ENCODE measurements around the gene TIMELESS. TPM values are rescaled to one million over a fixed set of nuclear protein-coding genes. Genes with fewer than 3 reads are reported as not detected.

TIMELESS gene
- total and polyA plus RNA-seq, 9 of the 15 experiments (the other 6 are each of a cell fraction or from before 2014, with no cell fraction given), result 11.9 to 59.2 (median 35.8) TPM

DNA sequence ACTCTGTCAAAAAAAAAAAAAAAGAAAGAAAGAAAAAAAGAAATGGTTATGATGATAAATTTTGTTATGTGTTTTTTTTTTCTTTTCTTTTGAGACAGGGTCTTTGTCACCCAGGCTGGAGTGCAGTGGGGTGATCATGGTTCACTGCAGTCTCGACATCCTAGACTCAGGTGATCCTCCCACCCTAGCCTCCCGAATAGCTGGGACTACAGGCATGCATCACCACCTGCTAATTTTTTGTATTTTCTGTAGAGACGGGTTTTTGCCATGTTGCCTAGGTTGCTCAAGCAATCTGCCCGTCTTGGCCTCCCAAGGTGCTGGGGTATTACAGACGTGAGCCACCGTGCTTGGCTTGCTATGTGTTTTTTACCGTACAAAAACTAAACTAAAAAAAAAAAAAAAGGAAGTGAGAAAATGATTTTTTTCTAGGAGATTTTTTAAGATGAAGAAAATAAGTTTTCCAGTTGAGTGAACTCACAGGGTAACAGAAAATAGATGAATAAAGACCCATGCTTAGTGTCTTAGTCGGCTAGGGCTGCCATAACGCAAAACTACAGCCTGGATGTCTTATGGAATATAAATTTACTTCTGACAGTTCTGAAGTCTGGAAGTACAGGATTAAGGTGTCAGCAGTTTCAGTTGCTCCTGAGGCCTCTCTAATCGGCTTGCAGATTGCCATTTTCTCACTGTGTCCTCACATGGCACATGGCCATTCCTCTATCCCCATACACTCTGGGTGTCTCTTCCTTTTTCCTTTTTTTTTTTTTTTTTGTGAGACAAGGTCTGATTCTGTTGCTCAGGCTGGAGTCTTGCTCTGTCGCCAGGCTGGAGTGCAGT is 73.4 kb downstream of the TIMELESS start (continued):
- TF ChIP-seq, protein P1, sequence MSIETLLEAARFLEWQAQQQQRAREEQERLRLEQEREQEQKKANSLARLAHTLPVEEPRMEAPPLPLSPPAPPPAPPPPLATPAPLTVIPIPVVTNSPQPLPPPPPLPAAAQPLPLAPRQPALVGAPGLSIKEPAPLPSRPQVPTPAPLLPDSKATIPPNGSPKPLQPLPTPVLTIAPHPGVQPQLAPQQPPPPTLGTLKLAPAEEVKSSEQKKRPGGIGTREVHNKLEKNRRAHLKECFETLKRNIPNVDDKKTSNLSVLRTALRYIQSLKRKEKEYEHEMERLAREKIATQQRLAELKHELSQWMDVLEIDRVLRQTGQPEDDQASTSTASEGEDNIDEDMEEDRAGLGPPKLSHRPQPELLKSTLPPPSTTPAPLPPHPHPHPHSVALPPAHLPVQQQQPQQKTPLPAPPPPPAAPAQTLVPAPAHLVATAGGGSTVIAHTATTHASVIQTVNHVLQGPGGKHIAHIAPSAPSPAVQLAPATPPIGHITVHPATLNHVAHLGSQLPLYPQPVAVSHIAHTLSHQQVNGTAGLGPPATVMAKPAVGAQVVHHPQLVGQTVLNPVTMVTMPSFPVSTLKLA (conservative IDR thresholded peaks at IDR 0.05), result 0 out of 4 replicates have a peak, but pooled peaks of 1 of the 2 experiments have one; percentile 31
- TF ChIP-seq GTF2F1 (IDR thresholded peaks at IDR 0.05; ENCODE audit: low read depth, low read length), result no peak
- TF ChIP-seq, protein P2, sequence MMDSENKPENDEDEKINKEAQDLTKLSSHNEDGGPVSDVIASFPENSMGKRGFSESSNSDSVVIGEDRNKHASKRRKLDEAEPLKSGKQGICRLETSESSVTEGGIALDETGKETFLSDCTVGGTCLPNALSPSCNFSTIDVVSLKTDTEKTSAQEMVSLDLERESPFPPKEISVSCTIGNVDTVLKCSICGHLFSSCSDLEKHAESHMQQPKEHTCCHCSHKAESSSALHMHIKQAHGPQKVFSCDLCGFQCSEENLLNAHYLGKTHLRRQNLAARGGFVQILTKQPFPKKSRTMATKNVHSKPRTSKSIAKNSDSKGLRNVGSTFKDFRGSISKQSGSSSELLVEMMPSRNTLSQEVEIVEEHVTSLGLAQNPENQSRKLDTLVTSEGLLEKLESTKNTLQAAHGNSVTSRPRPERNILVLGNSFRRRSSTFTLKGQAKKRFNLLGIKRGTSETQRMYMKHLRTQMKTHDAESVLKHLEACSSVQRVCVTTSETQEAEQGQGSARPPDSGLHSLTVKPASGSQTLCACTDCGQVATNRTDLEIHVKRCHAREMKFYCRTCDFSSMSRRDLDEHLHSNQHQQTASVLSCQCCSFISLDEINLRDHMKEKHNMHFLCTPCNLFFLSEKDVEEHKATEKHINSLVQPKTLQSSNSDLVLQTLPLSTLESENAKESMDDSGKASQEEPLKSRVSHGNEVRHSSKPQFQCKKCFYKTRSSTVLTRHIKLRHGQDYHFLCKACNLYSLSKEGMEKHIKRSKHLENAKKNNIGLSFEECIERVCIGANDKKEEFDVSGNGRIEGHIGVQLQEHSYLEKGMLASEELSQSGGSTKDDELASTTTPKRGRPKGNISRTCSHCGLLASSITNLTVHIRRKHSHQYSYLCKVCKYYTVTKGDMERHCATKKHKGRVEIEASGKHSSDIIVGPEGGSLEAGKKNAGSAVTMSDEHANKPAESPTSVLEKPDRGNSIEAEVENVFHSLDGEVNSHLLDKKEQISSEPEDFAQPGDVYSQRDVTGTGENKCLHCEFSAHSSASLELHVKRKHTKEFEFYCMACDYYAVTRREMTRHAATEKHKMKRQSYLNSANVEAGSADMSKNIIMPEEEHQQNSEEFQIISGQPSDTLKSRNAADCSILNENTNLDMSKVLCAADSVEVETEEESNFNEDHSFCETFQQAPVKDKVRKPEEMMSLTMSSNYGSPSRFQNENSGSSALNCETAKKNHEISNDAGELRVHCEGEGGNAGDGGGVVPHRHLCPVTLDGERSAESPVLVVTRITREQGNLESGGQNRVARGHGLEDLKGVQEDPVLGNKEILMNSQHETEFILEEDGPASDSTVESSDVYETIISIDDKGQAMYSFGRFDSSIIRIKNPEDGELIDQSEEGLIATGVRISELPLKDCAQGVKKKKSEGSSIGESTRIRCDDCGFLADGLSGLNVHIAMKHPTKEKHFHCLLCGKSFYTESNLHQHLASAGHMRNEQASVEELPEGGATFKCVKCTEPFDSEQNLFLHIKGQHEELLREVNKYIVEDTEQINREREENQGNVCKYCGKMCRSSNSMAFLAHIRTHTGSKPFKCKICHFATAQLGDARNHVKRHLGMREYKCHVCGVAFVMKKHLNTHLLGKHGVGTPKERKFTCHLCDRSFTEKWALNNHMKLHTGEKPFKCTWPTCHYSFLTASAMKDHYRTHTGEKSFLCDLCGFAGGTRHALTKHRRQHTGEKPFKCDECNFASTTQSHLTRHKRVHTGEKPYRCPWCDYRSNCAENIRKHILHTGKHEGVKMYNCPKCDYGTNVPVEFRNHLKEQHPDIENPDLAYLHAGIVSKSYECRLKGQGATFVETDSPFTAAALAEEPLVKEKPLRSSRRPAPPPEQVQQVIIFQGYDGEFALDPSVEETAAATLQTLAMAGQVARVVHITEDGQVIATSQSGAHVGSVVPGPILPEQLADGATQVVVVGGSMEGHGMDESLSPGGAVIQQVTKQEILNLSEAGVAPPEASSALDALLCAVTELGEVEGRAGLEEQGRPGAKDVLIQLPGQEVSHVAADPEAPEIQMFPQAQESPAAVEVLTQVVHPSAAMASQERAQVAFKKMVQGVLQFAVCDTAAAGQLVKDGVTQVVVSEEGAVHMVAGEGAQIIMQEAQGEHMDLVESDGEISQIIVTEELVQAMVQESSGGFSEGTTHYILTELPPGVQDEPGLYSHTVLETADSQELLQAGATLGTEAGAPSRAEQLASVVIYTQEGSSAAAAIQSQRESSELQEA (IDR thresholded peaks at IDR 0.05; ENCODE audit: low read depth), result no peak
- TF ChIP-seq, protein P3, sequence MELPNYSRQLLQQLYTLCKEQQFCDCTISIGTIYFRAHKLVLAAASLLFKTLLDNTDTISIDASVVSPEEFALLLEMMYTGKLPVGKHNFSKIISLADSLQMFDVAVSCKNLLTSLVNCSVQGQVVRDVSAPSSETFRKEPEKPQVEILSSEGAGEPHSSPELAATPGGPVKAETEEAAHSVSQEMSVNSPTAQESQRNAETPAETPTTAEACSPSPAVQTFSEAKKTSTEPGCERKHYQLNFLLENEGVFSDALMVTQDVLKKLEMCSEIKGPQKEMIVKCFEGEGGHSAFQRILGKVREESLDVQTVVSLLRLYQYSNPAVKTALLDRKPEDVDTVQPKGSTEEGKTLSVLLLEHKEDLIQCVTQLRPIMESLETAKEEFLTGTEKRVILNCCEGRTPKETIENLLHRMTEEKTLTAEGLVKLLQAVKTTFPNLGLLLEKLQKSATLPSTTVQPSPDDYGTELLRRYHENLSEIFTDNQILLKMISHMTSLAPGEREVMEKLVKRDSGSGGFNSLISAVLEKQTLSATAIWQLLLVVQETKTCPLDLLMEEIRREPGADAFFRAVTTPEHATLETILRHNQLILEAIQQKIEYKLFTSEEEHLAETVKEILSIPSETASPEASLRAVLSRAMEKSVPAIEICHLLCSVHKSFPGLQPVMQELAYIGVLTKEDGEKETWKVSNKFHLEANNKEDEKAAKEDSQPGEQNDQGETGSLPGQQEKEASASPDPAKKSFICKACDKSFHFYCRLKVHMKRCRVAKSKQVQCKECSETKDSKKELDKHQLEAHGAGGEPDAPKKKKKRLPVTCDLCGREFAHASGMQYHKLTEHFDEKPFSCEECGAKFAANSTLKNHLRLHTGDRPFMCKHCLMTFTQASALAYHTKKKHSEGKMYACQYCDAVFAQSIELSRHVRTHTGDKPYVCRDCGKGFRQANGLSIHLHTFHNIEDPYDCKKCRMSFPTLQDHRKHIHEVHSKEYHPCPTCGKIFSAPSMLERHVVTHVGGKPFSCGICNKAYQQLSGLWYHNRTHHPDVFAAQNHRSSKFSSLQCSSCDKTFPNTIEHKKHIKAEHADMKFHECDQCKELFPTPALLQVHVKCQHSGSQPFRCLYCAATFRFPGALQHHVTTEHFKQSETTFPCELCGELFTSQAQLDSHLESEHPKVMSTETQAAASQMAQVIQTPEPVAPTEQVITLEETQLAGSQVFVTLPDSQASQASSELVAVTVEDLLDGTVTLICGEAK (IDR thresholded peaks at IDR 0.05), result no peak
- TF ChIP-seq, protein P3 (CRISPR knock-in tag; IDR thresholded peaks at IDR 0.05), result no peak
